Measurements from ENCODE around the gene F10. TPM values are rescaled to one million over a fixed set of nuclear protein-coding genes. Genes with fewer than 3 reads are reported as not detected.

F10 gene
- total RNA-seq, 5 donors from 2014 or later (not counting 1 experiment from before 2014, with no cell fraction given) = not detected

- ChIA-PET POLR2A (no interaction called here), CTCF (no interaction called here)
- no peaks in the 10 kb centered on the region for H3K27me3 ChIP-seq (replicated peaks in 1 of 2; ENCODE audit: control insufficient read depth in 2 of 2, extremely low read depth in 1 of 2, insufficient read depth in 2 of 2, low read length in 1 of 2)
- WGBS (ENCODE audit: insufficient coverage) = no CpG with 5 or more reads among the region's 3 CpGs
- ATAC-seq (replicated peaks in 1 of 4) = no peak
- H3K36me3 ChIP-seq (ENCODE audit: control insufficient read depth in 2 of 2, extremely low read depth in 1 of 2, insufficient read depth in 1 of 2, low read length in 1 of 2) = peaks cover 6 to 18% of the 10 kb centered on the region in 2 donors
- H3K4me1 ChIP-seq (ENCODE audit: control insufficient read depth in 1 of 2, extremely low read depth in 1 of 2, insufficient read depth in 2 of 2, low read length in 2 of 2) = peaks cover 4 to 40% of the 10 kb centered on the region in 2 experiments
- no peak for DNase-seq
- Mint-ChIP-seq H3K4me1 (peaks cover 15 to 28% (median 27%) of the 10 kb centered on the region in 3 donors), H3K27me3 (no peaks in the 10 kb centered on the region), H3K27ac (peak overlapping the region in 1 of 2 donors; percentile 17), H3K4me3 (no peak overlapping the region), H3K9me3 (peaks cover 5 to 10% (median 8%) of the 10 kb centered on the region in 3 donors), H3K36me3 (peaks cover 26% of the 10 kb centered on the region)
- H3K9me3 ChIP-seq = no peaks in the 10 kb centered on the region
- no peak overlapping the region for H3K27ac ChIP-seq (ENCODE audit: low read length)
- H3K4me3 ChIP-seq (ENCODE audit: control insufficient read depth in 1 of 2, extremely low read depth in 1 of 2, low read length in 1 of 2) = no peak overlapping the region
Observed at GRCh38 chr13:113167575-113167974, 45.0 kb downstream of the F10 start.

- Histone ChIP-seq H3K27ac (ENCODE audit: low read length) (no peak overlapping the region), H3K4me1 (ENCODE audit: control insufficient read depth in 1 of 2, extremely low read depth in 1 of 2, insufficient read depth in 2 of 2, low read length in 2 of 2) (peaks cover 4 to 33% of the 10 kb centered on the region in 2 experiments), H3K36me3 (ENCODE audit: control insufficient read depth in 2 of 2, extremely low read depth in 1 of 2, insufficient read depth in 1 of 2, low read length in 1 of 2) (peaks cover 6 to 19% of the 10 kb centered on the region in 2 donors), H3K27me3 (replicated peaks in 1 of 2; ENCODE audit: control insufficient read depth in 2 of 2, extremely low read depth in 1 of 2, insufficient read depth in 2 of 2, low read length in 1 of 2) (no peaks in the 10 kb centered on the region), H3K9me3 (no peaks in the 10 kb centered on the region), H3K4me3 (ENCODE audit: control insufficient read depth in 1 of 2, extremely low read depth in 1 of 2, low read length in 1 of 2) (no peak overlapping the region)
- ChIA-PET POLR2A (no interaction called here), CTCF (no interaction called here)
- ATAC-seq (replicated peaks in 1 of 4) (no peak), DNase-seq (no peak)
- H3K4me1 Mint-ChIP-seq = peaks cover 9 to 29% (median 25%) of the 10 kb centered on the region in 3 donors
- H3K9me3 Mint-ChIP-seq = peaks cover 5 to 10% (median 8%) of the 10 kb centered on the region in 3 donors
- no peak overlapping the region for H3K27ac Mint-ChIP-seq
- 100% methylated on average over 4 of the region's 7 CpGs for WGBS (ENCODE audit: insufficient coverage)
- H3K36me3 Mint-ChIP-seq = peaks cover 30% of the 10 kb centered on the region
- H3K27me3 Mint-ChIP-seq = no peaks in the 10 kb centered on the region
- H3K4me3 Mint-ChIP-seq = no peak overlapping the region
Observed at GRCh38 chr13:113168211-113168610, 45.6 kb downstream of the F10 start.

GRCh38 chr13:113169277-113170272, 47.0 kb downstream of the F10 start:
- DNase-seq = no peak
- H3K4me1 ChIP-seq (ENCODE audit: control insufficient read depth in 1 of 2, extremely low read depth in 1 of 2, insufficient read depth in 2 of 2, low read length in 2 of 2) = peaks cover 2 to 28% of the 10 kb centered on the region in 2 experiments
- H3K4me1 Mint-ChIP-seq = peaks cover 5 to 25% (median 16%) of the 10 kb centered on the region in 3 donors
- peak overlapping the region; percentile 29 to 34 for H3K27ac Mint-ChIP-seq
- no peaks in the 10 kb centered on the region for H3K27me3 ChIP-seq (replicated peaks in 1 of 2; ENCODE audit: control insufficient read depth in 2 of 2, extremely low read depth in 1 of 2, insufficient read depth in 2 of 2, low read length in 1 of 2)
- ChIA-PET CTCF (no interaction called here), POLR2A (no interaction called here)
- peaks cover 5 to 10% (median 8%) of the 10 kb centered on the region in 3 donors for H3K9me3 Mint-ChIP-seq
- H3K36me3 ChIP-seq (ENCODE audit: control insufficient read depth in 2 of 2, extremely low read depth in 1 of 2, insufficient read depth in 1 of 2, low read length in 1 of 2) = peaks cover 6 to 19% of the 10 kb centered on the region in 2 donors
- no peak overlapping the region for H3K4me3 ChIP-seq (ENCODE audit: control insufficient read depth in 1 of 2, extremely low read depth in 1 of 2, low read length in 1 of 2)
- no peak for ATAC-seq (replicated peaks in 1 of 4)
- H3K27me3 Mint-ChIP-seq = no peaks in the 10 kb centered on the region
- H3K4me3 Mint-ChIP-seq = no peak overlapping the region
- H3K9me3 ChIP-seq = no peaks in the 10 kb centered on the region
- H3K27ac ChIP-seq (ENCODE audit: low read length) = no peak overlapping the region
- peaks cover 30% of the 10 kb centered on the region for H3K36me3 Mint-ChIP-seq
- WGBS (ENCODE audit: insufficient coverage) = 98% methylated on average over 7 of the region's 13 CpGs

- CTCF ChIA-PET = no interaction called here
- H3K27ac Mint-ChIP-seq = peak overlapping the region; percentile 55 to 60
Observed at GRCh38 chr13:113170511-113170910, 47.9 kb downstream of the F10 start.

GRCh38 chr13:113171250-113172125, 48.9 kb downstream of the F10 start:
- Mint-ChIP-seq H3K4me3 (no peak overlapping the region), H3K9me3 (peaks cover 5 to 10% (median 8%) of the 10 kb centered on the region in 3 donors), H3K4me1 (peaks cover 14 to 38% (median 21%) of the 10 kb centered on the region in 3 donors), H3K36me3 (peaks cover 41% of the 10 kb centered on the region), H3K27me3 (no peaks in the 10 kb centered on the region), H3K27ac (peak overlapping the region; percentile 55 to 65)
- WGBS (ENCODE audit: insufficient coverage) = 93% methylated on average over 30 of the region's 34 CpGs
- DNase-seq (no peak), ATAC-seq (replicated peaks in 1 of 4) (no peak)
- Histone ChIP-seq H3K4me1 (ENCODE audit: control insufficient read depth in 1 of 2, extremely low read depth in 1 of 2, insufficient read depth in 2 of 2, low read length in 2 of 2) (peaks cover 2 to 37% of the 10 kb centered on the region in 2 experiments), H3K4me3 (ENCODE audit: control insufficient read depth in 1 of 2, extremely low read depth in 1 of 2, low read length in 1 of 2) (no peak overlapping the region), H3K27ac (ENCODE audit: low read length) (no peak overlapping the region), H3K36me3 (ENCODE audit: control insufficient read depth in 2 of 2, extremely low read depth in 1 of 2, insufficient read depth in 1 of 2, low read length in 1 of 2) (peaks cover 11 to 31% of the 10 kb centered on the region in 2 donors), H3K9me3 (no peaks in the 10 kb centered on the region), H3K27me3 (replicated peaks in 1 of 2; ENCODE audit: control insufficient read depth in 2 of 2, extremely low read depth in 1 of 2, insufficient read depth in 2 of 2, low read length in 1 of 2) (no peaks in the 10 kb centered on the region)
- CTCF ChIA-PET = no interaction called here
- POLR2A ChIA-PET = no interaction called here

More at GRCh38 chr13:113170511-113170910, 47.9 kb downstream of the F10 start:
- H3K36me3 ChIP-seq (ENCODE audit: control insufficient read depth in 2 of 2, extremely low read depth in 1 of 2, insufficient read depth in 1 of 2, low read length in 1 of 2) = peaks cover 9 to 24% of the 10 kb centered on the region in 2 donors
- peaks cover 2 to 31% of the 10 kb centered on the region in 2 experiments for H3K4me1 ChIP-seq (ENCODE audit: control insufficient read depth in 1 of 2, extremely low read depth in 1 of 2, insufficient read depth in 2 of 2, low read length in 2 of 2)
- H3K27ac ChIP-seq (ENCODE audit: low read length) = no peak overlapping the region
- POLR2A ChIA-PET = no interaction called here
- H3K36me3 Mint-ChIP-seq = peaks cover 35% of the 10 kb centered on the region
- H3K4me1 Mint-ChIP-seq = peaks cover 5 to 31% (median 18%) of the 10 kb centered on the region in 3 donors
- ATAC-seq (replicated peaks in 1 of 4) (no peak), DNase-seq (no peak)
- H3K4me3 ChIP-seq (ENCODE audit: control insufficient read depth in 1 of 2, extremely low read depth in 1 of 2, low read length in 1 of 2) = no peak overlapping the region
- H3K9me3 ChIP-seq = no peaks in the 10 kb centered on the region
- no peak overlapping the region for H3K4me3 Mint-ChIP-seq
- no peaks in the 10 kb centered on the region for H3K27me3 ChIP-seq (replicated peaks in 1 of 2; ENCODE audit: control insufficient read depth in 2 of 2, extremely low read depth in 1 of 2, insufficient read depth in 2 of 2, low read length in 1 of 2)
- peaks cover 5 to 10% (median 8%) of the 10 kb centered on the region in 3 donors for H3K9me3 Mint-ChIP-seq
- WGBS (ENCODE audit: insufficient coverage) = 100% methylated on average over 1 of the region's 5 CpGs
- H3K27me3 Mint-ChIP-seq = no peaks in the 10 kb centered on the region

GRCh38 chr13:113172419-113172926, 49.9 kb downstream of the F10 start:
- no peak for ATAC-seq (replicated peaks in 1 of 4)
- no peak for DNase-seq
- Mint-ChIP-seq H3K4me1 (peaks cover 15 to 42% (median 24%) of the 10 kb centered on the region in 3 donors), H3K36me3 (peaks cover 37% of the 10 kb centered on the region), H3K9me3 (peaks cover under 1 to 6% (median 3%) of the 10 kb centered on the region in 3 donors), H3K27me3 (no peaks in the 10 kb centered on the region), H3K4me3 (no peak overlapping the region), H3K27ac (no peak overlapping the region)
- Histone ChIP-seq H3K4me1 (ENCODE audit: control insufficient read depth in 1 of 2, extremely low read depth in 1 of 2, insufficient read depth in 2 of 2, low read length in 2 of 2) (peaks cover 5 to 44% of the 10 kb centered on the region in 2 experiments), H3K27ac (ENCODE audit: low read length) (no peak overlapping the region), H3K27me3 (replicated peaks in 1 of 2; ENCODE audit: control insufficient read depth in 2 of 2, extremely low read depth in 1 of 2, insufficient read depth in 2 of 2, low read length in 1 of 2) (no peaks in the 10 kb centered on the region), H3K9me3 (no peaks in the 10 kb centered on the region), H3K36me3 (ENCODE audit: control insufficient read depth in 2 of 2, extremely low read depth in 1 of 2, insufficient read depth in 1 of 2, low read length in 1 of 2) (peaks cover 14 to 31% of the 10 kb centered on the region in 2 donors), H3K4me3 (ENCODE audit: control insufficient read depth in 1 of 2, extremely low read depth in 1 of 2, low read length in 1 of 2) (no peak overlapping the region)
- ChIA-PET CTCF (no interaction called here), POLR2A (no interaction called here)
- WGBS (ENCODE audit: insufficient coverage) = 96% methylated on average over 9 of the region's 13 CpGs

Data from T-cell (primary cell).